ENCODE measurements around the gene SLC38A5.

Gene SLC38A5

GRCh38 chrX:48458711-48459110, 11.3 kb downstream of the SLC38A5 start:
- DNase-seq (ENCODE audit: low read depth in 1 of 2, low spot score in 1 of 2) = no peak
- Histone ChIP-seq H3K27me3 (ENCODE audit: insufficient read depth, poor library complexity, severe bottlenecking) (no peaks in the 10 kb centered on the region), H3K27ac (replicated peaks) (no peak overlapping the region), H3K4me3 (replicated peaks; ENCODE audit: insufficient read depth, low read length) (no peak overlapping the region)
- TF ChIP-seq POLR2AphosphoS5 (IDR thresholded peaks at IDR 0.05; ENCODE audit: low read depth) (no peak), SPI1 (IDR thresholded peaks at IDR 0.05; ENCODE audit: borderline replicate concordance, low read depth) (no peak), CTCF (IDR thresholded peaks at IDR 0.05; ENCODE audit: insufficient read depth, low read length) (no peak), GABPA (IDR thresholded peaks at IDR 0.05; ENCODE audit: low read depth) (no peak)
- TF ChIP-seq, protein P1, sequence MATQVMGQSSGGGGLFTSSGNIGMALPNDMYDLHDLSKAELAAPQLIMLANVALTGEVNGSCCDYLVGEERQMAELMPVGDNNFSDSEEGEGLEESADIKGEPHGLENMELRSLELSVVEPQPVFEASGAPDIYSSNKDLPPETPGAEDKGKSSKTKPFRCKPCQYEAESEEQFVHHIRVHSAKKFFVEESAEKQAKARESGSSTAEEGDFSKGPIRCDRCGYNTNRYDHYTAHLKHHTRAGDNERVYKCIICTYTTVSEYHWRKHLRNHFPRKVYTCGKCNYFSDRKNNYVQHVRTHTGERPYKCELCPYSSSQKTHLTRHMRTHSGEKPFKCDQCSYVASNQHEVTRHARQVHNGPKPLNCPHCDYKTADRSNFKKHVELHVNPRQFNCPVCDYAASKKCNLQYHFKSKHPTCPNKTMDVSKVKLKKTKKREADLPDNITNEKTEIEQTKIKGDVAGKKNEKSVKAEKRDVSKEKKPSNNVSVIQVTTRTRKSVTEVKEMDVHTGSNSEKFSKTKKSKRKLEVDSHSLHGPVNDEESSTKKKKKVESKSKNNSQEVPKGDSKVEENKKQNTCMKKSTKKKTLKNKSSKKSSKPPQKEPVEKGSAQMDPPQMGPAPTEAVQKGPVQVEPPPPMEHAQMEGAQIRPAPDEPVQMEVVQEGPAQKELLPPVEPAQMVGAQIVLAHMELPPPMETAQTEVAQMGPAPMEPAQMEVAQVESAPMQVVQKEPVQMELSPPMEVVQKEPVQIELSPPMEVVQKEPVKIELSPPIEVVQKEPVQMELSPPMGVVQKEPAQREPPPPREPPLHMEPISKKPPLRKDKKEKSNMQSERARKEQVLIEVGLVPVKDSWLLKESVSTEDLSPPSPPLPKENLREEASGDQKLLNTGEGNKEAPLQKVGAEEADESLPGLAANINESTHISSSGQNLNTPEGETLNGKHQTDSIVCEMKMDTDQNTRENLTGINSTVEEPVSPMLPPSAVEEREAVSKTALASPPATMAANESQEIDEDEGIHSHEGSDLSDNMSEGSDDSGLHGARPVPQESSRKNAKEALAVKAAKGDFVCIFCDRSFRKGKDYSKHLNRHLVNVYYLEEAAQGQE (IDR thresholded peaks at IDR 0.05; ENCODE audit: insufficient replicate concordance, low read depth) = no peak

DNA sequence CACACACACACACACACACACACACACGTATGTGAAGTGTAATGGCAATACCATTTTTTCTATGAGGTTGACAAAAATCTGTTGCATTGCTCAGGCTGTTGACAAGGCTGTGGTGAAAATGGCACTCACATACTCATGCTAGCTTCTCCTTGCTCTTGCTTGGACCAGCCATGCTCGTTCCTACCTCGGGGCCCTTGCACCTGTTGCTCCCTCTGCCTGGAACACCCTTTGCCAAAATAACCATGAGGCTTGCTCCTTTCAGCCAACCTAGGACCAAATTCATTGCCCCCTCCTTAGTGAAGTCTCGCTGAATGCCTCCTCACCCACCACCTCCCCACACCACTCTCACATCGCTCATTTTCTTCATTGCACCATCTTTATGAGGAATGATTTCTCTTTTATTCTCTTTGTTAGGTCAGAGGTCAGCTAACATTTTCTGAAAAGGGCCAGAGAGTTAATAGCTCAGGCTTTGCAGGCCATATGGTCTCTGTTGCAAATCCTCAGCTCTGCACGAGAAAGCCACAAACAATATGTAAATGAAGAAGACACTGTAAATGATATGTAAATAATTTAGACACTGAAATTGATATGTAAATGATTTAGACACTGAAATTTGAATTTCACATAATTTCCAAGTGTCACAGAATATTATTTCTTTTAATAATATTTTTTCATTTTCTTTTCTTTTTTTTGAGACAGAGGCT, 13.3 kb downstream of the SLC38A5 start:
- TF ChIP-seq SPI1 (IDR thresholded peaks at IDR 0.05; ENCODE audit: borderline replicate concordance, low read depth) (no peak), GABPA (IDR thresholded peaks at IDR 0.05; ENCODE audit: low read depth) (no peak), CTCF (IDR thresholded peaks at IDR 0.05; ENCODE audit: insufficient read depth, low read length) (no peak), POLR2AphosphoS5 (IDR thresholded peaks at IDR 0.05; ENCODE audit: low read depth) (no peak)
- TF ChIP-seq, protein P1 (IDR thresholded peaks at IDR 0.05; ENCODE audit: insufficient replicate concordance, low read depth) = no peak
- H3K27ac ChIP-seq (replicated peaks) = no peak overlapping the region
- H3K4me3 ChIP-seq (replicated peaks; ENCODE audit: insufficient read depth, low read length) = no peak overlapping the region
- DNase-seq (ENCODE audit: low read depth in 1 of 2, low spot score in 1 of 2) = no peak
- no peaks in the 10 kb centered on the region for H3K27me3 ChIP-seq (ENCODE audit: insufficient read depth, poor library complexity, severe bottlenecking)

DNA sequence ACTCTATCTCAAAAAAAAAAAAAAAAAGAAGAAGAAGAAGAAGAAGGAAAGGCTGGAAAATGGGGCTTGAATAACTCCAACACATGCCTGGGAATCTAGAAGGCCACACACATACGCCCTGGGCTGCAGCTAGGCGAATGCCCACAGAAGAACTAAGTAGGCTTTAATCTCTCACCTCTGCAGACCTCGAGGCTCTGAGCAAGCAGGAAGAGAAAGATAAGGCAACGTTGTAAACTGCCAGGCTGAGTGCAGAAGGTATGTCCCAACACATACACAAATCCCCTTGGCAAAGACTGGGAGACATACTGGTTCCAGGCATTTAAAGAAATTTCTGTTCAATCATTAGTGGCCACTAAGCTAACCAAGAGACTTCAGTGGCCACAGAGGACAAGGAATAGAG, 18.4 kb downstream of the SLC38A5 start:
- Histone ChIP-seq H3K27me3 (ENCODE audit: insufficient read depth, poor library complexity, severe bottlenecking) (no peaks in the 10 kb centered on the region), H3K27ac (replicated peaks) (no peak overlapping the region), H3K4me3 (replicated peaks; ENCODE audit: insufficient read depth, low read length) (no peak overlapping the region)
- DNase-seq (ENCODE audit: low read depth in 1 of 2, low spot score in 1 of 2) = no peak
- TF ChIP-seq GABPA (IDR thresholded peaks at IDR 0.05; ENCODE audit: low read depth) = no peak
- no peak for TF ChIP-seq SPI1 (IDR thresholded peaks at IDR 0.05; ENCODE audit: borderline replicate concordance, low read depth)
- TF ChIP-seq, protein P1 (IDR thresholded peaks at IDR 0.05; ENCODE audit: insufficient replicate concordance, low read depth) = no peak
- no peak for TF ChIP-seq POLR2AphosphoS5 (IDR thresholded peaks at IDR 0.05; ENCODE audit: low read depth)
- TF ChIP-seq CTCF (IDR thresholded peaks at IDR 0.05; ENCODE audit: insufficient read depth, low read length) = no peak
